CD4-positive, alpha-beta T cell (primary cell): ENCODE data around the gene BAZ1B. TPM values are rescaled to one million over a fixed set of nuclear protein-coding genes. Genes with fewer than 3 reads are reported as not detected.

Experiments used
- ATAC-seq: fragments of 200-7000 bp; cut with Tn5 transposase; one replicate; pipeline ENCODE4 v1.10.0; 2022; ENCODE audit warnings: mild to moderate bottlenecking; ENCODE audit not compliant: poor library complexity
- CTCF ChIA-PET: fragments of 350-600 bp; sonication (Branson Sonifier 250); formaldehyde crosslinking; loops from one replicate; lab custom pipeline; 2021; ENCODE audit warnings: antibody characterized with exemption, inconsistent platforms; lab: Charles Lee
- POLR2A ChIA-PET: fragments of 350-600 bp; sonication (Branson Sonifier 250); formaldehyde crosslinking; loops from one replicate; lab custom pipeline; 2021; ENCODE audit warnings: antibody characterized with exemption, inconsistent platforms; lab: Charles Lee
- DNase-seq, 14 experiments: peaks; one replicate each; pipeline ENCODE4 v3.0.0-alpha.2; 2013 to 2020; ENCODE audit warnings: mixed read lengths in 2 of 14
- H3K27ac ChIP-seq, 2 donors: one replicate each; pipeline versions ENCODE4 v1.5.1 to v1.7.0; 2013; ENCODE audit warnings: low read length in 2 of 2, low read depth in 1 of 2, mild to moderate bottlenecking in 1 of 2
- H3K27me3 ChIP-seq, 2 experiments: 1 replicate in 1 of 2; 2 replicates in 1 of 2; pipeline versions ENCODE4 v1.6.1 to v1.7.0; 2013; ENCODE audit warnings: low read length in 2 of 2, control low read depth in 1 of 2, mild to moderate bottlenecking in 1 of 2, moderate library complexity in 1 of 2; ENCODE audit not compliant: insufficient read depth in 2 of 2, control insufficient read depth in 1 of 2
- H3K36me3 ChIP-seq: one replicate; pipeline ENCODE4 v1.6.1; 2013; ENCODE audit warnings: low read length, control low read depth; ENCODE audit not compliant: insufficient read depth
- H3K4me1 ChIP-seq: one replicate; pipeline ENCODE4 v1.6.1; 2013; ENCODE audit warnings: low read length, control low read depth; ENCODE audit not compliant: insufficient read depth
- H3K4me3 ChIP-seq: one replicate; pipeline ENCODE4 v1.5.1; 2013; ENCODE audit warnings: mild to moderate bottlenecking, low read length, moderate library complexity
- H3K9me3 ChIP-seq, 2 experiments: 1 replicate in 1 of 2; 2 replicates in 1 of 2; pipeline versions ENCODE4 v1.6.1 to v1.7.0; 2013; ENCODE audit warnings: low read length in 2 of 2, mild to moderate bottlenecking in 2 of 2, control low read depth in 1 of 2, moderate library complexity in 1 of 2; ENCODE audit not compliant: control insufficient read depth in 1 of 2, insufficient read depth in 1 of 2
- H3K27ac Mint-ChIP-seq: one replicate; pipeline ENCODE4 v1.8.0; 2020; ENCODE audit warnings: mixed read lengths
- H3K27me3 Mint-ChIP-seq: one replicate; pipeline ENCODE4 v1.8.0; 2021; ENCODE audit warnings: mixed read lengths
- H3K36me3 Mint-ChIP-seq: one replicate; pipeline ENCODE4 v1.8.0; 2021; ENCODE audit warnings: low read depth, mixed read lengths
- H3K4me1 Mint-ChIP-seq: one replicate; pipeline ENCODE4 v1.8.0; 2021; ENCODE audit warnings: low read depth, mixed read lengths
- H3K4me3 Mint-ChIP-seq: one replicate; pipeline ENCODE4 v1.8.0; 2020; ENCODE audit warnings: mild to moderate bottlenecking, mixed read lengths
- H3K9me3 Mint-ChIP-seq: one replicate; pipeline ENCODE4 v1.8.0; 2020; ENCODE audit warnings: mixed read lengths
- CTCF ChIP-seq: fragments of 200-600 bp; IDR thresholded peaks from one replicate; pipeline ENCODE4 v1.8.0; 2022; ENCODE audit warnings: antibody characterized with exemption, mild to moderate bottlenecking
- intact Hi-C, 2 experiments: fragments of 100-400 bp; cut with DNase I in 1 of 2; cut with micrococcal nuclease in 1 of 2; formaldehyde crosslinking; loops; one replicate each; pipeline versions ENCODE4 v1.15.1 to v1.9.0; 2023 to 2025; cut with DNase I, micrococcal nuclease
- total RNA-seq, 174 experiments: library from RNA in 2 of 174; stranded (reverse) in 2 of 174; gene quantifications; one replicate each; pipeline ENCODE4 v1.2.3 and lab custom pipeline; 2021 to 2026

BAZ1B gene
- total RNA-seq, 2 experiments from 2014 or later: 32.8 to 35.5 TPM

GRCh38 chr7:73549176-73549575 is 27.1 kb upstream of the BAZ1B start:
- Mint-ChIP-seq H3K9me3 (no peaks in the 10 kb centered on the region), H3K36me3 (peaks cover 74% of the 10 kb centered on the region), H3K4me3 (peak overlapping the region; percentile 20), H3K4me1 (peaks cover 36% of the 10 kb centered on the region), H3K27ac (peak overlapping the region; percentile 58), H3K27me3 (no peaks in the 10 kb centered on the region)
- peaks cover 50% of the 10 kb centered on the region for H3K36me3 ChIP-seq
- CTCF ChIA-PET: no interaction called here
- POLR2A ChIA-PET: interaction anchor here (1.0 kb wide), 1 partner anchor 26 kb away, joined by 5 read pairs; no protein-coding TSS in a partner anchor
- peaks cover 22% of the 10 kb centered on the region for H3K4me1 ChIP-seq
- no peak overlapping the region for H3K27ac ChIP-seq
- H3K9me3 ChIP-seq: no peaks in the 10 kb centered on the region
- intact Hi-C loops: no loop called here
- no peaks in the 10 kb centered on the region for H3K27me3 ChIP-seq
- no peak for DNase-seq
- no peak for TF ChIP-seq CTCF
- ATAC-seq: no peak
- no peak overlapping the region for H3K4me3 ChIP-seq

GRCh38 chr7:73547841-73548240 is 25.7 kb upstream of the BAZ1B start:
- Mint-ChIP-seq H3K4me3 (no peak overlapping the region), H3K4me1 (peaks cover 30% of the 10 kb centered on the region), H3K27me3 (no peaks in the 10 kb centered on the region), H3K36me3 (peaks cover 77% of the 10 kb centered on the region), H3K9me3 (no peaks in the 10 kb centered on the region), H3K27ac (no peak overlapping the region)
- TF ChIP-seq CTCF: no peak
- ChIA-PET CTCF (no interaction called here), POLR2A (interaction anchor here (1.0 to 1.8 kb wide), 3 partner anchors 9 to 29 kb away, joined by 3 to 9 read pairs (median 8); partner anchors contain the start of genes BAZ1B and BCL7B)
- Histone ChIP-seq H3K4me3 (no peak overlapping the region), H3K36me3 (peaks cover 53% of the 10 kb centered on the region), H3K4me1 (peaks cover 18% of the 10 kb centered on the region), H3K9me3 (no peaks in the 10 kb centered on the region), H3K27me3 (no peaks in the 10 kb centered on the region), H3K27ac (no peak overlapping the region)
- no peak for DNase-seq
- no peak for ATAC-seq
- intact Hi-C loops: no loop called here

GRCh38 chr7:73544678-73545077 is 22.6 kb upstream of the BAZ1B start:
- ChIA-PET CTCF (no interaction called here), POLR2A (no interaction called here)
- H3K27ac Mint-ChIP-seq: no peak overlapping the region

More at GRCh38 chr7:73544678-73545077, 22.6 kb upstream of the BAZ1B start:
- peaks cover 85% of the 10 kb centered on the region for H3K36me3 Mint-ChIP-seq
- H3K9me3 ChIP-seq: no peaks in the 10 kb centered on the region
- H3K4me3 ChIP-seq: no peak overlapping the region
- ATAC-seq (no peak), DNase-seq (no peak)
- H3K36me3 ChIP-seq: peaks cover 58% of the 10 kb centered on the region
- TF ChIP-seq CTCF: no peak
- intact Hi-C loops: no loop called here
- no peaks in the 10 kb centered on the region for H3K27me3 ChIP-seq
- no peak overlapping the region for H3K4me3 Mint-ChIP-seq
- no peak overlapping the region for H3K27ac ChIP-seq
- no peaks in the 10 kb centered on the region for H3K27me3 Mint-ChIP-seq
- H3K4me1 ChIP-seq: peaks cover 14% of the 10 kb centered on the region
- H3K4me1 Mint-ChIP-seq: peaks cover 29% of the 10 kb centered on the region
- H3K9me3 Mint-ChIP-seq: no peaks in the 10 kb centered on the region
